Measurements from ENCODE around the gene SLC22A3.

GRCh38 chr6:160464744-160465143 is 116.6 kb downstream of the SLC22A3 start:
- no peak for TF ChIP-seq CTCF (conservative IDR thresholded peaks at IDR 0.05)
- TF ChIP-seq ZFX (IDR thresholded peaks at IDR 0.05): no peak
